HG03066 (cell line): ENCODE data around the gene NOVA2.
A peak's percentile ranks its signal among the peaks of the same experiment; 100 is the strongest.

Experiments used
- ATAC-seq: cut with Tn5 transposase; IDR thresholded peaks from one replicate; pipeline ENCODE4 v1.9.1; 2021; ENCODE audit warnings: low read depth; ENCODE audit not compliant: unreplicated experiment

Gene NOVA2

GRCh38 chr19:45973553-45974338 is at the start of gene NOVA2:
Gene NOVA2, minus strand, starts transcription at chr19:45973865. Its CDS starts 514 bp downstream, at chr19:45973351.
- ATAC-seq = no peak

GRCh38 chr19:46023311-46023779 is 49.7 kb upstream of the NOVA2 start:
- ATAC-seq = no peak

- ATAC-seq = no peak
Observed at GRCh38 chr19:46022431-46023310, 49.0 kb upstream of the NOVA2 start, which contains the start of gene PGLYRP1. Gene PGLYRP1, minus strand, starts transcription at chr19:46023053. Its CDS starts 32 bp downstream, at chr19:46023021.

GRCh38 chr19:46022061-46022430 is 48.4 kb upstream of the NOVA2 start:
- no peak for ATAC-seq

GRCh38 chr19:46021531-46022041 is 47.9 kb upstream of the NOVA2 start:
- no peak for ATAC-seq

- ATAC-seq = no peak
Observed at GRCh38 chr19:46020819-46021125, 47.1 kb upstream of the NOVA2 start.

GRCh38 chr19:46019270-46019669 is 45.6 kb upstream of the NOVA2 start:
- ATAC-seq = no peak

- ATAC-seq = no peak
Observed at GRCh38 chr19:46018729-46019251, 45.1 kb upstream of the NOVA2 start.

- ATAC-seq = no peak
Observed at GRCh38 chr19:46017874-46018675, 44.4 kb upstream of the NOVA2 start.

GRCh38 chr19:46017095-46017429 is 43.4 kb upstream of the NOVA2 start:
- no peak for ATAC-seq

GRCh38 chr19:46016426-46017094 is 42.9 kb upstream of the NOVA2 start:
- peak; percentile 64 for ATAC-seq

GRCh38 chr19:46015687-46016425 is 42.2 kb upstream of the NOVA2 start:
- no peak for ATAC-seq

GRCh38 chr19:46014941-46015686 is 41.4 kb upstream of the NOVA2 start:
- ATAC-seq = no peak

GRCh38 chr19:46014534-46014933 is 40.9 kb upstream of the NOVA2 start:
- ATAC-seq = no peak

- ATAC-seq = no peak
Observed at GRCh38 chr19:46009530-46010510, 36.2 kb upstream of the NOVA2 start.

- no peak for ATAC-seq
Observed at GRCh38 chr19:46006411-46006810, 32.7 kb upstream of the NOVA2 start.

- no peak for ATAC-seq
Observed at GRCh38 chr19:46002678-46003275, 29.1 kb upstream of the NOVA2 start.
